ENCODE results near the gene IPO8.

Gene IPO8

GRCh38 chr12:30695199-30696102 lies at the start of gene IPO8:
TSS of gene IPO8 (minus strand) at chr12:30695869. CDS start at chr12:30695647, 222 bp downstream.
- peak; percentile 93 for DNase-seq

GRCh38 chr12:30744321-30744720 lies 48.7 kb upstream of the IPO8 start:
- DNase-seq, result no peak

- no peak for DNase-seq
Observed at GRCh38 chr12:30740274-30740673, 44.6 kb upstream of the IPO8 start.

GRCh38 chr12:30739020-30739419 lies 43.4 kb upstream of the IPO8 start:
- DNase-seq, result no peak

- no peak for DNase-seq
Observed at GRCh38 chr12:30732954-30733637, 37.4 kb upstream of the IPO8 start.

- DNase-seq, result no peak
Observed at GRCh38 chr12:30730011-30730410, 34.3 kb upstream of the IPO8 start.

GRCh38 chr12:30729547-30729946 lies 33.9 kb upstream of the IPO8 start:
- no peak for DNase-seq

GRCh38 chr12:30726647-30727046 lies 31.0 kb upstream of the IPO8 start:
- DNase-seq, result no peak

GRCh38 chr12:30725739-30726138 lies 30.1 kb upstream of the IPO8 start:
- no peak for DNase-seq

- no peak for DNase-seq
Observed at GRCh38 chr12:30719060-30719459, 23.4 kb upstream of the IPO8 start.

GRCh38 chr12:30707613-30708342 lies 12.1 kb upstream of the IPO8 start:
- no peak for DNase-seq

GRCh38 chr12:30706476-30706875 lies 10.8 kb upstream of the IPO8 start:
- no peak for DNase-seq

GRCh38 chr12:30701056-30701455 lies 5.4 kb upstream of the IPO8 start:
- DNase-seq, result no peak

GRCh38 chr12:30700216-30700900 lies 4.7 kb upstream of the IPO8 start:
- no peak for DNase-seq

GRCh38 chr12:30698346-30698745 lies 2.7 kb upstream of the IPO8 start:
- DNase-seq, result no peak

GRCh38 chr12:30696943-30697342 lies 1.3 kb upstream of the IPO8 start:
- DNase-seq, result no peak

- DNase-seq, result no peak
Observed at GRCh38 chr12:30696486-30696885, 817 bp upstream of the IPO8 start.

GRCh38 chr12:30696103-30696408 lies 387 bp upstream of the IPO8 start:
- DNase-seq, result no peak

GRCh38 chr12:30694412-30695198 lies 1.1 kb downstream of the IPO8 start:
- peak; percentile 26 for DNase-seq

- no peak for DNase-seq
Observed at GRCh38 chr12:30692470-30692869, 3.2 kb downstream of the IPO8 start.

- DNase-seq, result peak; percentile 6
Observed at GRCh38 chr12:30691122-30691879, 4.4 kb downstream of the IPO8 start.
